Astrocyte (in vitro differentiated cells and primary cell): ENCODE data around the gene RGSL1.

Source experiments
- EZH2 ChIP-seq: IDR thresholded peaks from 2 replicates; pipeline ENCODE4 v1.6.1; 2012; ENCODE audit warnings: mild to moderate bottlenecking, low read length, inconsistent platforms; ENCODE audit not compliant: insufficient read depth
- TF ChIP-seq, protein P1 (sequence below): IDR thresholded peaks from 2 replicates; pipeline ENCODE4 v1.5.1; 2011; ENCODE audit warnings: low read depth, mild to moderate bottlenecking, inconsistent platforms, low read length, moderate library complexity; ENCODE audit not compliant: insufficient read depth

- TF ChIP-seq, protein P1, sequence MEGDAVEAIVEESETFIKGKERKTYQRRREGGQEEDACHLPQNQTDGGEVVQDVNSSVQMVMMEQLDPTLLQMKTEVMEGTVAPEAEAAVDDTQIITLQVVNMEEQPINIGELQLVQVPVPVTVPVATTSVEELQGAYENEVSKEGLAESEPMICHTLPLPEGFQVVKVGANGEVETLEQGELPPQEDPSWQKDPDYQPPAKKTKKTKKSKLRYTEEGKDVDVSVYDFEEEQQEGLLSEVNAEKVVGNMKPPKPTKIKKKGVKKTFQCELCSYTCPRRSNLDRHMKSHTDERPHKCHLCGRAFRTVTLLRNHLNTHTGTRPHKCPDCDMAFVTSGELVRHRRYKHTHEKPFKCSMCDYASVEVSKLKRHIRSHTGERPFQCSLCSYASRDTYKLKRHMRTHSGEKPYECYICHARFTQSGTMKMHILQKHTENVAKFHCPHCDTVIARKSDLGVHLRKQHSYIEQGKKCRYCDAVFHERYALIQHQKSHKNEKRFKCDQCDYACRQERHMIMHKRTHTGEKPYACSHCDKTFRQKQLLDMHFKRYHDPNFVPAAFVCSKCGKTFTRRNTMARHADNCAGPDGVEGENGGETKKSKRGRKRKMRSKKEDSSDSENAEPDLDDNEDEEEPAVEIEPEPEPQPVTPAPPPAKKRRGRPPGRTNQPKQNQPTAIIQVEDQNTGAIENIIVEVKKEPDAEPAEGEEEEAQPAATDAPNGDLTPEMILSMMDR: no peak
- no peak for TF ChIP-seq EZH2
These were observed 23.2 kb upstream of the RGSL1 start for GRCh38 chr1:182426442-182427430.
